Activated T-cell treated with anti-CD3 and anti-CD28 coated beads, Interleukin-2, amount 50 U/mL, for 4 hours (primary cell): ENCODE data around the gene NFIC. TPM values are rescaled to one million over a fixed set of nuclear protein-coding genes. Genes with fewer than 3 reads are reported as not detected.

Source experiments
- ATAC-seq, 2 donors: fragments of 200-7000 bp; cut with Tn5 transposase; one replicate each; pipeline ENCODE4 v1.10.0; 2021
- DNase-seq: peaks from one replicate; pipeline ENCODE4 v3.0.0-alpha.2; 2020
- H3K27me3 Mint-ChIP-seq: one replicate; pipeline ENCODE4 v1.8.0; 2021; ENCODE audit warnings: low read depth, mixed read lengths
- H3K36me3 Mint-ChIP-seq: one replicate; pipeline ENCODE4 v1.8.0; 2022; ENCODE audit warnings: mixed read lengths; ENCODE audit not compliant: insufficient read depth
- H3K4me1 Mint-ChIP-seq: one replicate; pipeline ENCODE4 v1.8.0; 2021; ENCODE audit warnings: low read depth, mixed read lengths
- H3K4me3 Mint-ChIP-seq: one replicate; pipeline ENCODE4 v1.8.0; 2021; ENCODE audit warnings: mild to moderate bottlenecking, moderate library complexity, mixed read lengths
- H3K9me3 Mint-ChIP-seq: one replicate; pipeline ENCODE4 v1.8.0; 2021; ENCODE audit warnings: mixed read lengths
- total RNA-seq, 3 donors: library from RNA; stranded (reverse); gene quantifications; one replicate each; pipeline ENCODE4 v1.2.1, GENCODE V29; 2021

Gene NFIC
- total RNA-seq, 3 donors from 2014 or later: 26.0 to 33.6 (median 30.3) TPM

DNA sequence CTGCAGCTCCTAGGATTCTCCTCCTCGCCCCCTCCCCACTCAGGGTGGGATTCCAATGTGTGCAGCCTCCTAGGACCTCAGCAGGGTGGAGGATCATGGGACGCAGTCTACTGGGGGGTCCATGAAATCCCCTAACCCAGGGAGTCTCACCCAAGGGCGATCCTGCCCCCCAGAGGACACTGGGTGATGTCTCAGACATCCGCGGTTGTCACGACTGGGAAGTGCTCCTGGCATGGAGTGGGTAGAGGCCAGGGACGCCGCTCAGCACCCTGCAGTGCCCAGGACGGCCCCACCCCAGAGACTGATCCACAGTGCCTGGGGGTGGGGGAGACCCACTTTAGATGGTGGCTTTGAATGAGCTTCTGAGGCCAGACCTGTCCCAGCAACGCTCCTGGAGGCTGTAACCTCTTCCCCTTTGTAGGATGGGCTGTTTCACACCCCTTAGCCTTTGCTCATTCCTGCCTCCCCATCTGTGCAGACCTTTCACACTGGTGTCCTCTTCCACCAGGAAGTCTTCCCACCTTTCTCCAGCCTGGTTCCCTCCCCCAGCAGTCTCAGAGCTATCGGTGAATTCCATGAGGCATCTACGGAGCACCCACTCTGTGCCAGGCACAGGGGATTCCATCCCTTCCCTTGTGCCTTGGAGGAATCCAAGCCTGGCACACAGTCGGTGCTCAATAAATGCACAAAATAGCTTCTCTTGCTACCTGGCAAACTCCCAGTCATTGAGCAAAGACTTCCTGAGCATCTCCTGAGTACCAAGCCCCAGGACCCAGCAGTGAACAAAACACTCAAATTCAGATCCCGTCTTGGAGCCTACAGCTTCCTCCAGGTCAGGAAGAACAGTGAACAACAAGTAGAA is 103.5 kb downstream of the NFIC start:
- H3K4me3 Mint-ChIP-seq: no peak overlapping the region
- no peaks in the 10 kb centered on the region for H3K4me1 Mint-ChIP-seq
- DNase-seq: no peak
- no peaks in the 10 kb centered on the region for H3K9me3 Mint-ChIP-seq
- H3K36me3 Mint-ChIP-seq: no peaks in the 10 kb centered on the region
- no peaks in the 10 kb centered on the region for H3K27me3 Mint-ChIP-seq
- peak in 1 of 2 donors; percentile 24 for ATAC-seq

DNA sequence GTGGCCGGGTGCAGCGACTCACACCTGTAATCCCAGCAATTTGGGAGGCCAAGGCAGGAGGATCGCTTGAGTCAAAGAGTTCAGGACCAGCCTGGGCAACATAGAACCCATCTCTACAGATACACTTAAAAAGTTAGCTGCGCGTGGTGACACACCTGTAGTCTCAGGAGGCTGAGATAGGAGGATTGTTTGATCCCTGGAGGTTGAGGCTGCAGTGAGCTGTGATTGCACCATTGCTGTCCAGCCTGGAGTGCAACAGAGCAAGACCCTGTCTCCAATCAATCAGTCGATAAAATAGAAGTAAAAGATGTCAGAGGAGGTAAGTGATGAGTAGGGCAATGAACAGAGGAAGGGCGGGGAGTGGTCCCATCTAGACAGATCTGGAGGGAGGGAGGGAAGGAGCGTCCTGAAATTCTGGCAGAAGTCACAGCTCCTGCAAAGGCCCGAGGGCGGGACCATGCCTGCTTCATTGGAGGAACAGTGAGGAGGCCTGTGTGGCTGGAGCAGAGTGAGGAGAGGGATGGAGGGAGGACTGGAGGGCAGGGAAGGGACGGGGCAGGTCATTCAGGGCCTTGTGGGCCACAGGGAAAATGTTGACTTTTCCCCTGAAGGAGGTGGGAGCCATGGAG is 104.2 kb downstream of the NFIC start:
- ATAC-seq (no peak), DNase-seq (no peak)
- no peaks in the 10 kb centered on the region for H3K9me3 Mint-ChIP-seq
- no peaks in the 10 kb centered on the region for H3K36me3 Mint-ChIP-seq
- no peaks in the 10 kb centered on the region for H3K4me1 Mint-ChIP-seq
- no peak overlapping the region for H3K4me3 Mint-ChIP-seq
- no peaks in the 10 kb centered on the region for H3K27me3 Mint-ChIP-seq

DNA sequence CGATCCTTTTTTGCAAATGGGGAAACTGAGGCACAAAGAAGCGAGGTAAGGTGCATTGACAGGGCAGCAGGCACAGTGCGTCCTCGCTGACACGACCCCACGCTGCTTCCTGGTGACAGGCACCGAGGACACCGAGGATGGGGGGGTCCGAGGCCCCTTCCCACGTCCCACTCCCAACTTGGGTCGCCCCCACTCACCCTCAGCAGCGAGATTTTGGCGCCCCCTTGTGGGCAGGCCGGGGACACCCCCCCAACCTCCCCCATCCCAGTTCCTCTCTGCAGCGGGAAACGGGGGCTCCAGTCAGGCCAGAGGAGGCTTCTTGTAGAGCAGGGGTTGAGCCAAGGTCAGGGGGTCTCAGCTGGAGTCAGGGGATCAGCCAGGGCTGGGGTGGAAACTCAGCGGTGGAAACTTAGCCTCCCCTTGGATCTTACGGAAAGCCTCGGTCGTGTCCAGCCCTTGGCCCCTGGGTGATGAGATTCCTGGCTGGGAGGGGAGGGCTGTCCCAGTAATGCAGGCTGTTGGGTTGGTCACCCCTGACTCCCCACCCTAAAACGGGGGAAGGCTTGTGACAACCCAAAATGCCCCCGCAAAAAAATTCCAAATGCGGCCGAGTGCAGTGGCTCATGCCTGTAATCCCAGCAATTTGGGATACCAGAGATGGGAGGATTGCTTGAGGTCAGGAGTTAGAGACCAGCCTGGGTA is 105.7 kb downstream of the NFIC start:
- no peaks in the 10 kb centered on the region for H3K9me3 Mint-ChIP-seq
- no peaks in the 10 kb centered on the region for H3K4me1 Mint-ChIP-seq
- no peaks in the 10 kb centered on the region for H3K27me3 Mint-ChIP-seq
- H3K36me3 Mint-ChIP-seq: no peaks in the 10 kb centered on the region
- ATAC-seq: peak in 1 of 2 donors; percentile 36
- DNase-seq: peak; percentile 35
- no peak overlapping the region for H3K4me3 Mint-ChIP-seq

DNA sequence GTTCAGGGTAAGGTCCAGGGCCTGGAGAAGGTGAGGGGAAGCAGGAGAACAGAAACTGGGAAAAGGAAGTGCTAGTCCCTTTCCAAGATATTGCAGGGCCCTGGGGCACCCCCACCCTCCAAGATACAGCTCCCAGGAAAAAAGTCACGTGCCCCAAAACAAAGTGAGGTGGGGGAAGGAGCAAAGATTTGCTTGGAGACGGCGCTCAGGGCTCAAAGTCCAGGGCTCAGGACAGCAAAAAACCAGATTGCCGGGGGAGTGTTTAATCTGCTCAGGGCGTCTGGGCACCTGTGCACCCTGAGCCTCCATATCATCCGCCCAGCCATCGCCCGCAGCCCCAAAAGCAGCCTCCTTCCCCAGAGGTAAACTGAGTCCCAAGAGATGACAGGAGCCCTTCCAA is 107.6 kb downstream of the NFIC start:
- H3K4me1 Mint-ChIP-seq: peaks cover 7% of the 10 kb centered on the region
- ATAC-seq: no peak
- H3K27me3 Mint-ChIP-seq: no peaks in the 10 kb centered on the region

DNA sequence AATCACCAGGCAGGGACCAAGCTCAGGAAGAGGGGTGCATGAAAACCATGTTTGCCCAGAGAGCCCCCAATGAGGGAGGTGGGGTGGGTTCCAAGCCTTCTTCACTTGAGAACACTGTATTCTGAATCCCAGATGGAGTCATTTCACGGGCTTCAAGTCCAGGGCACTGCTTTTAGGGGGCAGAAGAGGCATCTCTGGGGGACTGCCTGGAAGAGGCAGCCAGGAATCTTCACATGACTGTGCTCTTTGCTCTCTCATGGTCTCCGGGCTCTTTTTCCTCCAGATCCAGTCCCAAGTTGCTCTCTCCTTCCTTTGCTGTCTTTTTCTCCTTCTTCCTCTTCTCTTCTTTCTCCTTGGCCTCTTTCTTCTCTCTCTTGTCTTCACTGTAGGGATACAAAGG is 108.2 kb downstream of the NFIC start:
- no peak for ATAC-seq
- H3K27me3 Mint-ChIP-seq: no peaks in the 10 kb centered on the region

More for the DNA sequence above, 107.6 kb downstream of the NFIC start:
- Mint-ChIP-seq H3K9me3 (no peaks in the 10 kb centered on the region), H3K36me3 (no peaks in the 10 kb centered on the region), H3K4me3 (no peak overlapping the region)
- no peak for DNase-seq

DNA sequence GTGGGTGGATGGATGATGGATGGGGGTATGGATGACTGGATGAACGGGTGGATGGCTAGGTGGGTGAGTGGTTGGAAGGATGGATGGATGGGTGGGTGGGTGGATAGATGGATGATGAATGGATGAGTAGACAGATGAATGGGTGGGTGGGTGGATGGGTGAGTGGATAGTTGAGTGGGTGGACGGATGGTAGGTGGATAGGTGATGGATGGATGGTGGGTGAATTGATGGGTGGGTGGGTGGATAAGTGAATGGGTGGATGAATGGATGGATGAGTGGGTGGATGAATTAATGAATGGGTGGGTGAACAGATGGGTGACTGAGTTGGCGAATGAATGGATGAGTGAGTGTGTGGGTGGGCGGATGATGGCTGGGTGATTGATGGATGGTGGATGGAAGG is 109.1 kb downstream of the NFIC start:
- Mint-ChIP-seq H3K36me3 (no peaks in the 10 kb centered on the region), H3K9me3 (no peaks in the 10 kb centered on the region), H3K4me3 (no peak overlapping the region), H3K4me1 (peaks cover 10% of the 10 kb centered on the region), H3K27me3 (no peaks in the 10 kb centered on the region)
- DNase-seq (no peak), ATAC-seq (no peak)

More for the DNA sequence above, 108.2 kb downstream of the NFIC start:
- DNase-seq: no peak
- Mint-ChIP-seq H3K9me3 (no peaks in the 10 kb centered on the region), H3K4me3 (no peak overlapping the region), H3K4me1 (peaks cover 10% of the 10 kb centered on the region), H3K36me3 (no peaks in the 10 kb centered on the region)

DNA sequence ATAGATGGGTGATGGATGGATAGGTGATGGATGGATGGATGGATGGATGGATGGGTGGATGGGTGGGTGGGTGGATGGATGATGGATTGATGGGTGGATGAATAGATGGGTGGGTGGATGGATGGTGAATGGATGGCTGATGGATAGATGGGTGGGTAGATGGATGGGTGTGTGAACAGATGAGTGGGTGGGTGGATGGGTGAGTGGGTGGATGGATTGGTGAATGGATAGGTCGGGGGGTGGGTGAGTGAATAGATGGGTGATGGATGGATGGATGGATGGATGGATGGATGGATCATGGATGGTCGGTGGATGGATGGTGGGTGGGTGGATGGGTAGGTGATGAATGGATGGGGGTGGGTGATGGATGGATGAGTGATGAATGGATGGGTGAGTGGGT is 110.4 kb downstream of the NFIC start:
- H3K4me1 Mint-ChIP-seq: peaks cover 10% of the 10 kb centered on the region
- H3K9me3 Mint-ChIP-seq: no peaks in the 10 kb centered on the region
- H3K36me3 Mint-ChIP-seq: no peaks in the 10 kb centered on the region
- no peak overlapping the region for H3K4me3 Mint-ChIP-seq
- DNase-seq (no peak), ATAC-seq (no peak)
- H3K27me3 Mint-ChIP-seq: no peaks in the 10 kb centered on the region

DNA sequence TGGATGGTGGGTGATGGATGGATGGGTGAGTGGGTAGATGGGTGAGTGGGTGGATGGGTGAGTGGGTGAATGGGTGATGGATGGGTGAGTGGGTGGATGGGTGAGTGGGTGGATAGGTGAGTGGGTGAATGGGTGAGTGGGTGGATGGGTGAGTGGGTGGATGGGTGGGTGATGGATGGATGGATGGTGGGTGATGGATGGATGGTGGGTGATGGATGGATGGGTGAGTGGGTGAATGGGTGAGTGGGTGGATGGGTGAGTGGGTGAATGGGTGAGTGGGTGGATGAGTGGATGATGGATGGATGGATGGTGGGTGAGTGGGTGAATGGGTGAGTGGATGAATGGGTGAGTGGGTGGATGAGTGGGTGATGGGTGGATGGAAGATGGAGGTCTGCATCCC is 111.1 kb downstream of the NFIC start:
- no peaks in the 10 kb centered on the region for H3K36me3 Mint-ChIP-seq
- no peak overlapping the region for H3K4me3 Mint-ChIP-seq
- DNase-seq: no peak
- no peaks in the 10 kb centered on the region for H3K27me3 Mint-ChIP-seq
- ATAC-seq: no peak
- H3K4me1 Mint-ChIP-seq: peaks cover 10% of the 10 kb centered on the region
- no peaks in the 10 kb centered on the region for H3K9me3 Mint-ChIP-seq

DNA sequence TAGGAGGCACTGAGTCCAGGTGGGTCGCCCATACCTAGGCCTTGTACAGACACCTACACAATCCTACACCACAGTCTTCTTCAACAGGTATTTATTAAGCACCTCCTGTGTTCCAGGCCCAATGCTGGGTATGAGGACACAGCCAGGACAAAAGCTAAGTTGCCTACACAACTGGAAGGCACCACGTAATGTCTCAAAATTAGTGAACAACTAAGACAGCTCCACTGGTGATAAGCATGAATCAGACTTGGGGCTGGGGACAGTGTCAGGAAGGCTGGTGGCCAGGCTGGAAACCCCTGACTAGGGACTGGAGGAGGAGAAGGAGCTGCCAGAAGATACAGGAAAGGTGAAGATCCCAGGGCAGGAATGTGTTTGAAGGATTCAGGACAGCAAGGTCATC is 111.6 kb downstream of the NFIC start:
- Mint-ChIP-seq H3K9me3 (no peaks in the 10 kb centered on the region), H3K36me3 (no peaks in the 10 kb centered on the region), H3K4me1 (peaks cover 10% of the 10 kb centered on the region), H3K27me3 (no peaks in the 10 kb centered on the region), H3K4me3 (no peak overlapping the region)
- DNase-seq: no peak
- ATAC-seq: no peak

DNA sequence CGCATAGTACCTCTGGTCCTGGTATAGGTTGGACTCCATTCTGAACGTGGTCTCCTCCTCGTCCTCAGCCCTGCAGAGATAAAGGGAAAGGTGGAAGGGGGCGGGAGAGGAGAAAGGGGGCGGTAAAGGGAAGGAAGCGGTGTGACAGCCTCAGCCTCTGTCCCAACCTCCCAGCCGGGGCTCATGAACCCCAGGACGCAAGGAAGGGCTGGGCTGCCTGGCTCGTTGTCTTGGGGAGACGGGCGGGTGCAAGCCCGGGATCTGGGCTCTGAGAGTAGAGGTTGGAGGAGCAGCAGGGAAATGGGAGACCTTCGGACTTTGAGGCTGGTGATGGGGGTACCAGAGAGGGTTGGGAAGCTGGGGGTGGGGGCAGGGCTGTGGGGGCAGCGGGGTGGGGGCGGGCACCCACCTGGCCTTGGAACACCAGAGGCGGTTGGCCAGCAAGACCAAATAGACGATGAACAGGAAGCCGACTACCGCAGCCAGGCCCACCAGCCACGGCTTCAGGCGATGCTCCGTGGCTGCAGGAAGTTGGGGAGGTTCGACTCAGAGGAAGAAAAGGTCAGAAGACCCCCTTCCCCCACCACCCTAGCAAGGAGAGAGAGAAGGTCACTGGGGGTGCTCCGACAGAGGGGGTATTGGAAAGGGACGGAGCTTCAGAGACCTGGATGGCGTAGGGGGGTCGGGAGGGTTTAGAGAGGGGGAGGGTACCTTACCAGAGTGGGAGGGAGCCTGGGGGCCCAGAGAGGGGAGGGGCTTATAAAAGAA is 112.2 kb downstream of the NFIC start:
- Mint-ChIP-seq H3K36me3 (no peaks in the 10 kb centered on the region), H3K27me3 (no peaks in the 10 kb centered on the region), H3K9me3 (no peaks in the 10 kb centered on the region), H3K4me1 (peaks cover 10% of the 10 kb centered on the region), H3K4me3 (no peak overlapping the region)
- peak in 1 of 2 donors; percentile 14 for ATAC-seq
- no peak for DNase-seq

DNA sequence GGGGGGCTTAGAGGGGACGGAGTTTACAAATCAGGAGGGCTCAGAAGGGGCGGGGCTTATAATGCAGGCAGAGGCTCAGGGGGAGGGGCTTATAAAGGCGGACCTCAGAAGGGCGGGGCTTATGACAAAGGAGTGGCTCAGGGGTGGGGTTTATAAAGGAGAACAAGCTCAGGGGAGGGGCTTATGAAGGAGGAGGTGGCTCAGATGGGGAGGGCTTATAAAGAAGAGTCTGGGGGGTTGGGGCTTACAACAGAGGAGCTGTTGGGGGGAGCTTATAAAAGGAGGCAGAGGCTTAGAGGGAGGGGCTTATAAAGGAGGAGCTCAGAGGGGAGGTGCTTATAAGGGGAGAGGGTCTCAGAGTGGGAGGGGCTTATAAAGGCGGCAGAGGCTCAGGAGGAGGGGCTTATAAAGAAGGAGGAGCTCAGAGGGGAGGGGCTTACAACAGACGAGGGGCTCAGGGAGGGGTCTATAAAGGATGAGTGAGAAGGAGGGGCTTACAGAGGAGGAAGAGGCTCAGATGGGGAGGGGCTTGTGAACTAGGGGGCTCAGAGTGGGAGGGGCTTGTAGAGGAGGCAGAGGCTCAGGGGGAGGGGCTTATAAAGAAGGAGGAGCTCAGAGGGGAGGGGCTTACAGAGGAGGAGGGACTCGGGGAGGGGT is 112.9 kb downstream of the NFIC start:
- Mint-ChIP-seq H3K9me3 (no peaks in the 10 kb centered on the region), H3K4me1 (peaks cover 10% of the 10 kb centered on the region), H3K4me3 (no peak overlapping the region), H3K27me3 (no peaks in the 10 kb centered on the region), H3K36me3 (no peaks in the 10 kb centered on the region)
- ATAC-seq (peak; percentile 54 to 71), DNase-seq (no peak)

DNA sequence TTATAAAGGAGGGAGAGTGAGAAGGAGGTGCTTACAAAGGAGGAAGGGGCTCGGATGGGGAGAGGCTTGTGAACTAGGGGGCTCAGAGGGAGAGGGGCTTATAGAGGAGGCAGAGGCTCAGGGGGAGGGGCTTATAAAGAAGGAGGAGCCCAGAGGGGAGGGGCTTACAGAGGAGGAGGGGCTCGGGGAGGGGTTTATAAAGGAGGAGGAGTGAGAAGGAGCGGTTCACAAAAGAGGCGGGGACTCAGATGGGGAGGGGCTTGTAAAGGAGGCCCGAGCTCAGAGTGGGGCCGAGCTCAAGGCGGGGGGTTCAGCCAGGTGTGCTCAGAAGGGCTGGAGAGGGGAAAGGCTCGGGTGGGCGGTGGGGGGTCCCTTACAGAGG is 113.4 kb downstream of the NFIC start:
- no peaks in the 10 kb centered on the region for H3K36me3 Mint-ChIP-seq
- no peaks in the 10 kb centered on the region for H3K9me3 Mint-ChIP-seq
- DNase-seq (no peak), ATAC-seq (peak; percentile 48 to 51)
- no peaks in the 10 kb centered on the region for H3K27me3 Mint-ChIP-seq
- H3K4me1 Mint-ChIP-seq: peaks cover 10% of the 10 kb centered on the region
- no peak overlapping the region for H3K4me3 Mint-ChIP-seq

DNA sequence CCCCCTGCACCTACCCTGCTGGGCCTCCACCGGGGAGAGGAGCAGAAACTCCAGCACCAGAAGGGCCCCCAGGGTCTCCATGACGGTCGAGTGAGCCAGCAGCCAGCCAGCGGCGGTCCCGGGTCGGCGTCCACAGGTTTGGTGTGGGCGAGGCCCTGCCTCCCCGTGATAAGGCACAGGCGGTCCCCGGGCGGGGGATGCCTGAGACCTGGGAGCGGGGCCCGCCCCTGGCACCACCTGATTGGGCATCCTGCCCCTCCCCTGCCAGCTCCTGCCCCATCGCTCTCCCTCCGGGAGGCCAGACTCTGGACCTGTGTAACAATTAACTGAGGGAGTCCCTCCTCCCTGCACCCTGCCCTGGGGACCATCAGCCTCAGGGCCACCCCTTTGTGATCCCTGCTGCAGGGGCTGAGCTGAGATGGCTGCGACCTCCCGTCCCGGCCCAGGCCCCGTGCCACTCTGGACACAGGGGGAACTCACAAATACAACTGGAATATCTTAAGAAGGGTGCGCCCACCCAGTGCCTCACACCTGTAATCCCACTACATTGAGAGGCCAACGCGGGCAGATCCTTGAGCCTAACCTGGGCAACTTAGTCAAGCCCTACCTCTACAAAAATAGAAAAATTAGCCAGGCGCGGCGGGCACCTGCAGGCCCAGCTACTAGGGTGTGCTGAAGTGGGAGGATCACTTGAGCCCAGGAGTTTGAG is 114.2 kb downstream of the NFIC start, which contains the start of gene SMIM24:
SMIM24 (minus strand) TSS at position 143 of the 709 bp plus-strand sequence; CDS start at position 81, 62 bp downstream.
- Mint-ChIP-seq H3K36me3 (no peaks in the 10 kb centered on the region), H3K27me3 (peaks cover 2% of the 10 kb centered on the region), H3K4me1 (peaks cover 10% of the 10 kb centered on the region), H3K4me3 (no peak within 1 kb of the TSS), H3K9me3 (no peaks in the 10 kb centered on the region)
- DNase-seq (no peak), ATAC-seq (no peak)
